HG03045 (cell line): ENCODE measurements around the gene MECP2.
"Not testable (repeated sequence)": the region's sequence is repeated elsewhere in the genome, so short reads cannot be mapped to it uniquely, and the experiment has no call there.

ENCODE experiments used
- ATAC-seq: cut with Tn5 transposase; IDR thresholded peaks from one replicate; pipeline ENCODE4 v1.9.1; 2021; ENCODE audit warnings: mild to moderate bottlenecking, moderate library complexity; ENCODE audit not compliant: unreplicated experiment

The MECP2 gene

DNA sequence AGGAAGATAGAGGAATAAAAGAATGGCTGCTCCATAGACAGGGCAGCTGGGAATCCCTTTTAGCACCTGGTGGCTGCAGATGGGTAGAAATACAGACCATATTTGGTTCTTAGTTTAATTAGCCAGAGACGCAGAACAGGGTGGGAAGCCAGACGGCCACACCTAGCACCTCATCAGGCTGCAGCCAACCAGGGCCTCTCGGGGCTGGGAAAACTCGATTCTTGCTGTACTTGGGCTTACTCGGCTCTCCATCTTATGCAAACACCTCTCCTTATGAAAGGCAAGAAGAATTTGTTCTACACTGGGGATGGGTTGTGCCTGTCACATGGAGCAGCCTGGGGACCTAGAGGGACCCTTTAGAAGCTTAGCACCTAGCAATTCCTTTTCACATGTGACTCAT is 97.5 kb downstream of the MECP2 start:
- no peak for ATAC-seq

DNA sequence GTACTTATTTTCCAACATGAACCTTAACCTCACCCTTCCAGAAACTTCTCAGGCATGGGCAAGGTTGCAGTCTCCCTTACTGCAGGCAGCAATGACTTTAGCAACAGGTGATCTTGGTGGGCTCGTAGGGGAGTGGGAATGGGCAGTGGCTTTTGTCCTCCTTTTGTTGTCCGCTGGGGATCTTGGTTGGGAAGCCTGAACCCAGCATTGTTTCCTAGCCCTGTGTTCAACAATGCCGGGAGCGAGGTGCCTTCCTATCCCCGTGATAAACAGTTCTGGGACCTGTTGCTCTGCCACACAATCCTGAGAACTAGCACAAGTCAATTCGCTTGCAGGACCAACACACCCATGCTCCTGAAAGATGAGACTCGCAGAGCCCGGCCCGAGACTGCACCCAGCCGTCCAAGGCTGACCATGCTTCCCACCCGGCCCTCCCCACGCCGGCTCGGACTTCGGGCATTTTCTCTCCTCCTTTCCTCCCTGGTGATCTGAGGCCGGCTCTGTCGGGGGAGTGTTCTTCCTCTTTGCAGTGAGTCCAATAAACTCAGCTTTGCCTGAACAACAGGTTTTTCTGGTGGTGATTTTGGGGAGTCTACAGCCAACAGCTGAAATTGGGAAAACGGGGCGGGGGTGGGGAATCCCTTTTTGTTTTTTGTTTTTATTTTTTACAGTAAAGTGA is 98.0 kb downstream of the MECP2 start:
- ATAC-seq: no peak

DNA sequence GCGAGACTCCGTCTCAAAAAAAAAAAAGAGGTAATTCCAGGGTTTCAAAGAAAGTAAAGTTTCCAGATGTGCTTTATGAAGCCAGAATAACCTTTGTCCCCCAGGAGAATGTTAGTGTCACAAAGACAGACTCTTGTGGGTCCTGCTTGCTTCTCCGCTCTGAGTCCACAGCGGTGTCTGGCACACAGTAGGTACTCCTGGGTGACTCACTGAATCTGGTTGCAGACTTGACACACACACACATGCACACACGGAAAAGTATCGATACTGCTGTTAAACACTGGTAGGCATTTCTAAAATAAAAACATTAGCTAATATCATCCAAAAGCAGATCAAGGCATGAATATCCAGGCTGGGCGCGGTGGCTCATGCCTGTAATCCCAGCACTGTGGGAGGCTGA is 102.0 kb downstream of the MECP2 start:
- no peak for ATAC-seq

DNA sequence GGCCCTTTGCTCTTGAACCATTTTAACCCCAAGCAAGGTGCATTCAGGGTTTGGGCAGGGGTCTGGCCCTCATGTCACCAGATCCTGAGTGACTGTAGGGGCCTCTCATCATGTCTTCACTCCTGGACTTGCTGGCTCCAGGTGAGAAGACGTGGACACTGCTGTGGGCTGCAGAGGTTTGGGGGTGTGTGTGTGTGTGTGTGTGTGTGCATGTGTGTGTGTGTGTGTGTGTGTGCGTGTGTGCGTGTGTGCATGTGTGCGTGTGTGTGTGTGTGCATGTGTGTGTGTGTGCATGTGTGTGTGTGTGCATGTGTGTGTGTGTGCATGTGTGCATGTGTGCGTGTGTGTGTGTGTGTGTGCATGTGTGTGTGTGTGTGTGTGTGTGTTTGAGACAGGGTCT is 103.1 kb downstream of the MECP2 start:
- not testable (repeated sequence) for ATAC-seq

DNA sequence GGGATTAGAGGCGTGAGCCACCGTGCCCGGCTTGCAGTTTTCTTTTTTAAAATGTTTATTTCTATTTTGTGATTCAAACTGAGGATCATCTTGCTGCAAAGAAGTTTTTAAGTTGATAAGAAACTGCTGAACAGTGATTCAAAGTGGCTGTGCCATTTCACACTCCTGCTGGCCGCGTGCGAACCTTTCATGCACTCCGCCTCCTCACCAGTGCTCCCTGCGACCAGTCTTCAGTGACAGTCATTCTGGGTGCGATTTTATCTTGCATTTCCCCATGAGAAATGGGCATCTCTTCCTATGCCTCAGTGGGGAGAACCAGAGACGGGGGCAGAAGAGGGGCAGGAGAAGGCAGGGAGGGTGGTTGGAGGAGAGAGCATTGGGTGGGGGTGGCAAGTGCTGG is 103.5 kb downstream of the MECP2 start:
- no peak for ATAC-seq

DNA sequence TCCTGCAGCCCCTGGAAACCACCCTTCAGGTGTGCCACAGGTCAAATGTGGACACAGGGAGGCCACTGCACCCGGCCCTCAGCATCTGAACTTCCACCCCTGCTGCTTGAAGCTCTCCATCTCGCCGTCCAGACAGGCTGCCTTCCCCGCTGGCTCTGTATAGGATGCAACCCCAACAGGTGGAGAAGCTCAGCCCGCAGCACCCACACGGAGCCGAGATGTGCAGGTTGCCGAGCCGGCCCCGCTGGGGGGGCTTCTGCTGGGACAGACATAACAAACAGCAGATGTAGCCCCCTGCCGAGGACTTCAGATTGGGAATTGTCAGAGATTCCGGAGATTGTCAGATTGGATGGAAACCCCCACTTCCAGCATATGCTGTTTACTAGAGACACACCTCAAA is 104.4 kb downstream of the MECP2 start:
- no peak for ATAC-seq

DNA sequence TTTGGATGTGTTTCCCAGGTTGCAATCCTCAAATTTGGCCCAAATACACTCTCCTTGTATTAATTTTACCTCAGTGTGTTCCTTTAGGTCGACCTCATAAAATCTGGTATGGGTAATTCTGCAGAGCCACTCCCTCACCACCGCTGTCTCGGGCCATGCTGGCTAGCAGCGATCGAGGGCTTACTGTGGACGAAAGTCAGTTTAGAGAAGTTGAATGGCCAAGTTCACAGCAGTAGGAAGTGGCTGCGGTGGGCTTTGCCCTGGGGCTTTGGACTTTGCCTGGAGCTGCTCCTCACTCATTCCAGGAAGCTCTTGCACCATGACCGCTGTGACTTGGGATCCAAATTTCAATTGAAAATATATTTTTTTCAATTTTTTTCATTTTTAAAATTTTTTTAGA is 105.3 kb downstream of the MECP2 start:
- no peak for ATAC-seq

DNA sequence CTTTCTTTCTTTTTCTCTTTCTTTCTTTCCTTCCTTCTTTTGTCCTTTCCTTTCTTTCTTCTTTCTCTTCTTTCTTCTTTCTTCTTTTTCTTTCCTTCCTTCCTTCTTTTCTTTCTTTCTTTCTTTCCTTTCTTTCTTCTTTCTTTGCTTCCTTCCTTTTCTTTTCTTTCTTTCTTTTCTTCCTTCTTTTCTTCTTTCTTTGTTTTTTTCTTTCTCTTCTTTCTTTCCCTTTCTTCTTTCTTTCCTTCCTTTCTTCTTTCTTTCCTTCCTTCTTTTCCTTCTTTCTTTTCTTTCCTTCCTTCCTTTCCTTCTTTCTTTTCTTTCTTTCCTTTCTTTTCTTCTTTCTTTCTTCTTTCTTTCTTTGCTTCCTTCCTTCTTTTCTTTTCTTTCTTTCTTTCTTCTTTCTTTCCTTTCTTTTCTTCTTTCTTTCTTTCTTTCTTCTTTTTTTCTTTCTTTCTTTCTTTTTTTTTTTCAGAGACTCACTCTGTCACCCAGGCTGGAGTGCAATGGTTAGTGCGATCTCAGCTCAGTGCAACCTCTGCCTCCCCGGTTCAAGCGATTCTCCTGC is 106.4 kb downstream of the MECP2 start:
- ATAC-seq: no peak

DNA sequence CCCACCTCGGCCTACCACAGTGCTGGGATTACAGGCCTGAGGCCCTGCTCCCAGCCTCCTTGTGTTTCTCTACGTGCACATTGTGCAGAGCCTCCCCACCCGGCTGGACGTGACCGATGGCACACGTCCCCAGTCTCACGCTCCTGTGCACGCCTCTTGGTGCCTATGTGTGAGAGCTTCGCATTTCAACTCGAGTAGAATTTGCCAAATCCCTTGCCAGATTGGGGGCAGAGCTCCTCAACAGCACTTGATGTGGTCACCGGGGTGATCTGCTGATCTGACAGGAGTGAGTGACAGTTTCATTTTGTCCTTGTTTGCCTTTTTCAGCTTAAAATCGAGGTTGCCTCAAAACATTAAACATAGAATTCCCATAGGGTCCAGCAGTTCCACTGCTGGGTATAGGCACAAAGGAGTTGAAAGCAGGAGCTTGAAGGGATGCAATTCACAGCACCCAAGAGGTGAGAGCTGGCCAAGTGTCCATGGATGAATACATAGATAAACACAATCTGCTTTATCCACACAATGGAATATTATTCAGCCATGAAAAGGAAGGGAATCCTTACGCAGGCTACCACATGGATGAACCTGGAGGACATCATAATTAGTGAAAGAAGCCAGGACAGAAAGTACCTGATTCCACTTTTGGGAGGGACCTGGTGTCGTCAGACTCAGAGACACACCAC is 107.4 kb downstream of the MECP2 start:
- no peak for ATAC-seq

DNA sequence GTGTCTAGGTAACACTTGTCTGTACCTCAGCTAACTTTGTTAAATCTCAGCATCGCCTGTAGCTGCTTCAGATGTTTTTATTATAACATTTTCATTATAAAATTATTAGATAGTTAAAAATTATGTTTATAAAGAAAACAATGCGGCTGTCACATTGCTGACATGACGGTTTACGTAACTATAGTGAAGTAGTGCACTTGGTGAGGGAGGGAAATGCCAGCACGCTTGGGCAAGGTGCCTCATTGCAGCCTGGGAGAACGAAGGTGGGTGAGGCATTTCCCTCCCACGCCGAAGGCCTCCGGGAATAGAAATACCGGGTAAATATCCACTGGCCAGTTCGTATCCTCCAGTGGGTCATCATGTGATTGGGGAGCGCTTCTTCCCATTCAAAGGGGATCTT is 109.0 kb downstream of the MECP2 start:
- no peak for ATAC-seq

DNA sequence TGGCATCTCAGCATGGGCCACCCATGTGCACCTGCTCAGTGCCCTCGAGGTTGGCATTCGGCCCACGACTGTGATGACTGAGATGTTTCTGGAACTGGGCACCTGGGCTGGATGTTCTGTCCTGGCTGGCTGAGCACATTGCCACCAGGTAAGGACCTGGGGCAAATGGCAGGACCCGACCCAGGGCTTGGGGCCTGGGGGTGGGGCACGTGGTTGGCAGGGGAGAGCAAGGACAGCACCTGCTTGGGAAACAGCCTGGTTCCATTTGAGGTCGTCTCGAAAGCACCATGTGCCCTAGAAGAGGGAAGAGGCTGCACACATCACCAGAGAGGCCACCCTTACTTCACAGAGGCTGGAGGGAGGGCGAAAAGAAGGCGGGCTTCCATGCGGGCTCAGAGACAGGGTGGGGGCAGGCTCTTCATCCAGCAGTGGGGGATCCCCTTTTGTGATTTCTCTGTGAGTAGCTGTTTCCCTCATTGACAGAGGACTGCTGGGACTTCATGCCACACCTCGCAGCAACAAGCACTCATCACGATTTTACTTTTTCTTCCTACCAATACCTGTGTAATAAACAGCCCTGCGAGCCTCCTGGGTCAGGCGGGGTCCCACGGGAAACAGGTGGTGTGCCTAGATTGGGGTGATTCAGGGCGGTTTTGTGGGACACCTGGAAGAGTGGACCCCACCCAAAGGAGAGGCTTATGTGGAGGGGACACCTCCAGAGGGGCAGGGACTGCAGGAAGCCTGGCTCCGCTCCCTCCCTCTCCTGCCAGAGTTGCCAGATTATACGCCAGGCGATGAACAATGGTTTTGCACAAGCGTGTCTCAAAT is 113.0 kb downstream of the MECP2 start:
- no peak for ATAC-seq

DNA sequence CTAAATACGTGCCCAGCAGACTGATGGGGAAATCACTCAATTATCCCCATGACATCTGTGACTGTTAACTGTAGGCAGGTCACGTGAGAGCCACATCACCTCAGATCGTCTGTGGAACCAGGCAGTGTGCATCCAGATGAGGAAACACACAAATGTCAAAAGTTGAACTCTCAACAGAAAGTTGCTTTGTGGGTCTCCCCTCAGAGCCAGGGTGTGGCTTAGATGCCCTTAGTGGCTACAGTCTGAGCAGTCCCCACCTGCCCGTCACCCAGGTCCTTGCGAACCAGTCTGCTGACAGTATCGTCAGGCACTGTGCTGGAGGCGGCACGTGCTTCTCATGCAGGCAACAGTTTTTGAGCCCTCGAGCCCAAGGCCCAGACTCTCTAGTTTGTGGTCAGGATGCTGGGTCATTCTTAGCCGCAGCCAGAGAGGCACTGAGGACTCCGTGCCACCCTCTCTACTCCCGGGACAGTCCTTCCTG is 114.2 kb downstream of the MECP2 start:
- ATAC-seq: no peak

DNA sequence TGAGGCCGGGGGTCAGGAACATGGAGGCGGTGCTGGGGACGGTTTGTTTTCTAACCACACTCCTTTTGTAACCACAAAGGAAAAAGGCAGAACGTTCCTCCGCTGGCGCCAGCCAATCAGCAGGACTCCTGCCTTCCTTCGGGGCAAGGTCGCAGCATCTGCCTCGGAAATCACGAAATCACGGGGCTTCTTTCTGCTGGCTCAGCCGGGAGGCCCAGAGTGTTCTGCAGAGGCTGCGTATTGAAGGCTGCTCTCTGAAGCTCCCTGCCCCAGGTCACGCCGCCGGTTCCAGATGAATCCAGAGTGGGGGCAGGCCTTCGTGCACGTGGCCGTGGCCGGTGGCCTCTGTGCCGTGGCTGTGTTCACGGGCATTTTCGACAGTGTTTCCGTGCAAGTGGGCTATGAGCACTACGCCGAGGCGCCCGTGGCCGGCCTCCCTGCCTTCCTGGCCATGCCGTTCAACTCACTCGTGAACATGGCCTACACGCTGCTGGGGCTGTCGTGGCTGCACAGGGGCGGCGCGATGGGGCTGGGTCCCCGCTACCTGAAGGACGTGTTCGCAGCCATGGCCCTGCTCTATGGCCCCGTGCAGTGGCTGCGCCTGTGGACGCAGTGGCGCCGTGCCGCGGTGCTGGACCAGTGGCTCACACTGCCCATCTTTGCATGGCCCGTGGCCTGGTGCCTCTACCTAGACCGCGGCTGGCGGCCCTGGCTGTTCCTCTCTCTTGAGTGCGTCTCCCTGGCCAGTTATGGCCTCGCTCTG is 115.6 kb downstream of the MECP2 start:
- ATAC-seq: no peak

DNA sequence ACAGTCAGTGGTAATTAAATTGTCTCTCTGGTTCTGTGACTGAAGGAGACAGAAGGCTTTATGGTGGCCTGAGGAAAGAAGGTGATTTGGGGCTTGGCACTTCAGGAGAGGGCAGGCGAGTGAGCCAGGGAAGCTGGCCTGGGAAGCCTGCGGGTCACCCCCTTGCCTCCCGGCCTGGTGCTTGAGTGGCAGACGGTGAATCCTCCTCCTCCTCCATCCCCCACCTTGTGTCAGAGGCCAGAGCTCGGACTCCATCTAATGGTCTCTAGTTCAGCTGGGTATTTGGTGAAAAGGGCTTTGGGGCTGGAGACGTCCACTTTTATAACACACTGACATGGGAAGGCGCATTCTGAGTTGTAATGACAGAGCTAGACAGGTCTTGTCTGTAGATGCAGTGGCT is 116.3 kb downstream of the MECP2 start:
- ATAC-seq: no peak

DNA sequence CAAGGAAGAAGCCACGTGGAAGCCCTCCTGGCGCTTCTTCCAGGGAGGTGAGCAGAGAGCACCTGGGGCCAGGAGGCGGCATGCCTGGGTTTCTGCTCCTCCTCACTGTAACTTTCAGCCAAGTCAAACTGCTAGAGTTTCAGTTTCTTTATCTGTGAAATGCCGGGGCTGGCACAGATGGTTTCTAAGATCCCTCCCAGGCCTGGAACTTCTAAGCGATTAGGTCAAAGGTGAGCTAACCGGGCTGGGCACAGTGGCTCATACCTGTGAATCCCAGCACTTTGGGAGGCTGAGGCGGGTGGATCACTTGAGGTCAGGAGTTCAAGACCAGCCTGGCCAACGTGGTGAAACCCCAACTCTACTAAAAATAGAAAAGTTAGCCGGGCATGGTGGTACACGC is 117.1 kb downstream of the MECP2 start:
- ATAC-seq: not testable (repeated sequence)

DNA sequence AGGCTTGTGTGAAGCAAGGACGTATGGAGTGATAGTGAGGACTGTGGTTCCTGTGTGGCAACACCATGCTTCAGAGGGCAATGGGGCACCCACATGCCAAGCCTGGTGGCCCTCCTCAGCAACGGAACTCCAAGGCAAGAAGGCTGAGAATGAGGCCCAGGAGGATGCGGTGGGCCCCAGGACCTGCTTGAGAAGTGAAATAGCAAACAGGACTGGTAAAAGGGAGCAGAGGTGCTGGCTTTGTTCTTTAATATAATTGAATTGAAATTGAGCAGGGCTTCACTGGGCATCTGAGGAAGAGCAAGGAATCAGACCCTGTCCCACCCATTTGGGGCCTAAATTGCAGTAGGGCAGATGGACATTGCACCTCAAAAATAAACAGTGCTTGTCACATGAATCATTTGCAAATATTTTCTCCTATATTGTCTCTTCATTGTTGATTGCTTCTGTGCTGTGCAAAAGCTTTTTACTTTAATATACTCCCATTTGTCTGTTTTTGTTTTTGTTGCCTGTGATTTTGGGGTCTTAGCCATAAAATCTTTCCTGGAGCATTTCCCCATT is 122.7 kb downstream of the MECP2 start:
- no peak for ATAC-seq

DNA sequence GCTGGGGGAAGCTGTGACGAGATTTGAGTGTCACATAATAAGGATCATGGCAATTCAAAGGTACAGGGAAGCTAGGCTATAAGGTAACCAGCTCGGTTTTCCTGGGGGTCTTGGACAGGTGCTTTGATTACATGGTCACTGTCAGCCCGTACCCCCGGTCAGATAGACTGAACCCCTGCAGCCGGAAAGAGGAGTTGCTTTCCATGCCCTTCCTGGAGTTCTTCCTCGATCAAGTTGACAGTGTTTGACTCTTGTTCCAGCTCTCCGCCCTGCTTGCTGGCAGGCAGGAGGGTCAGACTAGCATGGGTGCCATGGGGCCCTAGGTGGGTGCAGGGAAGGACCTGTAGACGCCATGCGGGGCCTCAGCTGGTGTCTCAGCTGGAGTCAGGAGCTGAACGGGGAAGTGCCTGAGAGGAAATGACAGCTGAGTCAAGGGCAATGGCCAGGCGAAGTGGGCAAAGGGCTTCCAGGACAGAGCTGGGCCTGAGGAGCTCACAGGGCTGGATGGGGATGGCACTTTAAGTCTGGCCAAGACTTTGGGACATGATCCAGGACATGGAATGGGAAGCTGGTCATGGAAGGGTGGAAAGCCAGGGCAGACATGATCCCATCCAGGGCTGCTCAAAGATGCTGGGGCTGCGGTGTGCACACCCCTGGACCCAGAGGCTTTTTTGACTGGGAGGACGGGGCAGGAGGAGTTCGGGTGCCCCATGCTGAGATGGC is 123.4 kb downstream of the MECP2 start:
- ATAC-seq: no peak

DNA sequence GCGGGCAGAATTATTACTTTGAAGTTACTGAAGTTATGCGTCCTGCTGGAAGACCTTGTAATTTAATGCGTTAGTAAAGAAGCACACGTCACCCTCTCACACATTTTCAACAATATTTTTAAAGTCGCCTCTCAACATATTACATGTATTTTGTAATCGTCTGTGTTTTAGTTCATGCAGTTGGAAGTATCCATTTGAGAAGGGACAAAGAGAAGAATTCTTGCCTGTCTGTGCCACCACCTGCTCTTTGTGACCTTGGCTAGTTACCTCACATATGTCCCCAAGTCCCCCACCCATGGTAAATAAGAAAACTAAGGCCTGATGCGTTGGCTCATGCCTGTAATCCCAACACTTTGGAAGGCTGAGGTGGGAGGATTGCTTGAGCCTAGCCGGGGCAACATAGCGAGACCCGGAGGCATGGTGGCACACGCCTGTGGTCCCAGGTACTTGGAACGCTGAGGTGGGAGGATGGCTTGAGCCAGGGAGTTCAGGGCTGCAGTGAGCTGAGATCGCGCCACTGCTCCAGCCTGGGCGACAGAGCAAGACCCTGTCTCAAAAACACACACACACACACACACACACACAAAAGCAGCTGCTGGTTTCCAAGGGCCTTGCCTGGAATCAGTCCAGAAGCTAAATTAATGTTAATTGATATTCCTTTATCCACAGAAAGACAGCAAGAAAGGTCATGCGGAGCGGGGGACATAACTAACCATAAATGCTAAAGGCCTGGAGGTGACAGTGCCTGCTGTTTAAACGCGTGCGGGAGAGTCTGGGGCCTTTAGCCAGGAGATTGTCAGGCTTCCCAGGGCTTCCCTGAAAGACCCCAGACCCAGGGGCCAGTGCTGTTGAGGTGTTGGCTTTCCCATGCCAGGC is 124.2 kb downstream of the MECP2 start:
- ATAC-seq: no peak
